Immature natural killer cell (primary cell): ENCODE measurements around the gene TRIM16. TPM values are rescaled to one million over a fixed set of nuclear protein-coding genes. Genes with fewer than 3 reads are reported as not detected.
"Not testable (repeated sequence)": the region's sequence is repeated elsewhere in the genome, so short reads cannot be mapped to it uniquely, and the experiment has no call there.

Experiments
- DNase-seq, 3 donors: peaks; one replicate each; pipeline ENCODE4 v3.0.0; 2022; ENCODE audit warnings: mixed read lengths in 1 of 3
- H3K27ac Mint-ChIP-seq, 6 donors: one replicate each; pipeline ENCODE4 v1.8.0; 2020; ENCODE audit warnings: mixed read lengths in 6 of 6, mild to moderate bottlenecking in 5 of 6, inconsistent platforms in 4 of 6, moderate library complexity in 3 of 6
- H3K27me3 Mint-ChIP-seq, 3 donors: one replicate each; pipeline ENCODE4 v1.8.0; 2020 to 2021; ENCODE audit warnings: low read depth in 3 of 3, mild to moderate bottlenecking in 3 of 3, mixed read lengths in 3 of 3, moderate library complexity in 3 of 3, inconsistent platforms in 1 of 3
- H3K36me3 Mint-ChIP-seq, 3 donors: one replicate each; pipeline ENCODE4 v1.8.0; 2020; ENCODE audit warnings: mixed read lengths in 3 of 3, inconsistent platforms in 2 of 3, mild to moderate bottlenecking in 2 of 3
- H3K4me1 Mint-ChIP-seq, 2 donors: one replicate each; pipeline ENCODE4 v1.8.0; 2020; ENCODE audit warnings: inconsistent platforms in 2 of 2, mild to moderate bottlenecking in 2 of 2, mixed read lengths in 2 of 2, moderate library complexity in 1 of 2
- H3K4me3 Mint-ChIP-seq, 5 donors: one replicate each; pipeline ENCODE4 v1.8.0; 2020; ENCODE audit warnings: mild to moderate bottlenecking in 5 of 5, mixed read lengths in 5 of 5, inconsistent platforms in 3 of 5, moderate library complexity in 3 of 5
- H3K9me3 Mint-ChIP-seq, 6 donors: one replicate each; pipeline ENCODE4 v1.8.0; 2020; ENCODE audit warnings: mild to moderate bottlenecking in 6 of 6, mixed read lengths in 6 of 6, inconsistent platforms in 4 of 6, moderate library complexity in 3 of 6
- polyA plus RNA-seq, 3 donors: library from polyadenylated mRNA; unstranded; fragments of 300-500 nt; fragmentation: Illumina TruSeq; gene quantifications; one replicate each; pipeline ENCODE4 v1.2.3, GENCODE V29; 2021

TRIM16 gene
- polyA plus RNA-seq, 3 donors from 2014 or later, result 1.8 to 5.0 (median 3.1) TPM

DNA sequence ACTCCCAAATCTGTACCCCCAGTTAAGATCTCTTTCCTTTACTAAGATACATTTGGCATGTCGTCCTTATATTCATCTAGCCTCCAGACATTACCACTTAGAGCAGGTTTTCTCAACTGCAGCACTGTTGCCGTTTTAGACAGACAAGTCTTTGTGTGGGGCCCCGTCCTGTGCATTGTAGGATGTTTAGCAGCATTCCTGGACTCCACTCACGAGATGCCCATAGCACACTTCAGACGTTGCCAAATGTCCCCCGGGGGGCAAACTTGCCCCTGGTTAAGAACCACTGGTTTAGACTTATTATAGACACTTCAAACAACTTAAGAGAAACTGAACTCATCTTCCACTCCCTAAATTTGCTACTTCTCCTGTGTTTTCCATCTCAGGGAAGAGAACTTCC lies 8.1 kb downstream of the TRIM16 start:
- H3K27me3 Mint-ChIP-seq, H3K27ac Mint-ChIP-seq, DNase-seq, H3K4me1 Mint-ChIP-seq, H3K4me3 Mint-ChIP-seq, H3K9me3 Mint-ChIP-seq: not testable (repeated sequence)
- peaks cover 9 to 22% (median 9%) of the 10 kb centered on the region in 3 donors for H3K36me3 Mint-ChIP-seq

DNA sequence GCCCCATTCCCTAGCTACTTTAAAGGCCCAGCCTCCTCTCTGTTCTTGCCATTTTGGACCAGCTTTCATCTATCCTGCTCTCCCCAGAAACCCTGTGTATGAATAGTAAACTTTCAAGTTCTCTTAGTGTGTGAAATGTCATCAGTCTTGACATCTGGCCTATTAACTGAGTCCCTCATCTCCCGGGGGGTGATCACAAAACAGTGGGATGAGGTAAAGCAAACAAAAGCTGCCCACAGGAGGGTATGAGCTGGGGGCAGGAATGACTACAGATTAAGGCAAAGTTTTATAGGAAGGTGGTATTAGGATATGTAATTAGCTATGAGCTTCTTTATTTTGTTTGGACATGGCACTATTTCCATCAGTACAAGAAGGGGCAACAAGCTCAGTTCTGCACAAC lies 9.5 kb downstream of the TRIM16 start:
- H3K4me1 Mint-ChIP-seq, DNase-seq, H3K9me3 Mint-ChIP-seq, H3K4me3 Mint-ChIP-seq, H3K27ac Mint-ChIP-seq, H3K27me3 Mint-ChIP-seq: not testable (repeated sequence)
- H3K36me3 Mint-ChIP-seq, result peaks cover 9 to 16% (median 15%) of the 10 kb centered on the region in 3 donors

DNA sequence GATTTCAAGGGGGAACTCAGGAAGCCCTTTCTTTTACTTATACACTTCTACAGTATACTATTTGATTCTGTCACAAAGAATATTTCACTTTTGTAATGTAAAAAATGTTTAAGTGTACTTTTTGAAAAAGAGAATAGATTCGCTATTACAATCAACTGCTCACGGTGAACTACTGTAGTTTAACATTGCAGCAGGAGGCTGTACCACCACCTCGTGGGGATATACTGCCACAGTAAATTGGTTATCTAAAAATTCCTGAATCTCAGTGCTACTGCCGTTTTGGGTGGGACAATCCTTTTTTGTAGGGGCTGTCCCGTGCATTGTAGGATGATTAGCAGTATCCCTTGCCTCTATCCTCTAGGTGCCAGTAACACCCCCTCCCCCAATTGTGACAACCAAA lies 14.6 kb downstream of the TRIM16 start:
- not testable (repeated sequence) for H3K27me3 Mint-ChIP-seq, H3K4me1 Mint-ChIP-seq, DNase-seq, H3K4me3 Mint-ChIP-seq, H3K9me3 Mint-ChIP-seq, H3K27ac Mint-ChIP-seq
- peaks cover 0 to 21% (median 21%) of the 10 kb centered on the region in 3 donors for H3K36me3 Mint-ChIP-seq

DNA sequence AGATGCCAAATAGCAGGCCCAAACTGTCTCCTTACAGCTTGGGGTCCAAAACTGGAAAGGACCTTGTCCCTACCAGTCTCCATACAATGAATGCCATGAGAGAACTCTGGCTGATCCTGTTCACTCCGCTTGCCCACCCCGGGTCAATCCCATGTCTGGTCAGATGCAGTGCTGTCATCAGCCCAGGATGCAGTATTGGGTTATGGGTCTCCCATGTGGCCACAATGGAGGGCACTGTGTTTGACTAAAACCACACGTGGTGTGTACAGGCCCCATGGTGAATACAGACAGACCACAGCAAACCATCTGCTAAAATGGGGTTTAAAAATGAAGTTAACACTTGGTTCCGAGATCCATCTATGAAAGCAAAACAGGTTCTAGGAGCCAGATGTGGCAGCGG lies 20.4 kb downstream of the TRIM16 start:
- Mint-ChIP-seq H3K4me1 (no peaks in the 10 kb centered on the region), H3K27me3 (no peaks in the 10 kb centered on the region), H3K4me3 (no peak overlapping the region), H3K36me3 (peaks cover 0 to 21% (median 18%) of the 10 kb centered on the region in 3 donors), H3K27ac (no peak overlapping the region), H3K9me3 (no peaks in the 10 kb centered on the region)
- no peak for DNase-seq

DNA sequence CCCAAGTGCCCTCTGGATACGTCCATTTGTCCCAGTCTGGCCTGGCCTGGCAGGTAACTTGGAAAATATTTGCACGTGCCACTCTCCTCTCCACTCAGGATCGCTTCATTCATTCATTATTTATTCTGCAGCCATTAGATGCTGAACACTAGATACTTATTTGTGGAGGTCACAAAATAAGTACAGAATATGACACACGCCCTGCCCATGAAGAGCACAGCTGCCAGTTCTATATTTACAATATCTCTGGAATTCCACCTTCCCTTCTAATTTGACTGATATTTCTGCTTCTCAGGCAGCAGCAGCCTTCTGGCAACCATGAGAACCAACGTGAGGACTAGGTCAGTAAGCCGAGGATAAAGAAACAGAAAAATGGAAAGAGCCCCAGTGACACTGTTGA lies 20.9 kb downstream of the TRIM16 start:
- no peaks in the 10 kb centered on the region for H3K9me3 Mint-ChIP-seq
- H3K27ac Mint-ChIP-seq, result no peak overlapping the region
- no peak overlapping the region for H3K4me3 Mint-ChIP-seq
- H3K36me3 Mint-ChIP-seq, result peaks cover 0 to 18% (median 14%) of the 10 kb centered on the region in 3 donors
- no peaks in the 10 kb centered on the region for H3K4me1 Mint-ChIP-seq
- no peaks in the 10 kb centered on the region for H3K27me3 Mint-ChIP-seq
- no peak for DNase-seq

DNA sequence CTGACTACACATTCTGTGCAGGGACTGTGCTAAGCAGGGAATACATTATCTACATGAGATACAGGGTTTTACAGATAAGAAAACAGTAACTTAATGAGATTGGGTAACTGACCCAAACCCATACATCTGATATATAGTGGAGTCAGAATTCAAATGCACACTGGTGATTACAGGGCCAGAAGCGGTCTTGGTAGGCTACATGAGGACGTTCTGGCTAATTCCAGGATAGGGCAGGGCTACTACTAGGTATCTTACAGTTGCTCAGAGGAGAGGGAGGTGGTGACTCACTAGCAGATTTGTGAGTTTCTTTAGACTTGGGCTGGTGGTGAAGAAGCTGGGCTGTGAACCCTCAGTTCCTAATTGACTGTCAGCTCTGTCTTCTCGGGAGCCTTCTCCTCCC lies 21.4 kb downstream of the TRIM16 start:
- H3K4me1 Mint-ChIP-seq, result no peaks in the 10 kb centered on the region
- no peaks in the 10 kb centered on the region for H3K9me3 Mint-ChIP-seq
- no peaks in the 10 kb centered on the region for H3K27me3 Mint-ChIP-seq
- H3K27ac Mint-ChIP-seq, result no peak overlapping the region
- no peak overlapping the region for H3K4me3 Mint-ChIP-seq
- H3K36me3 Mint-ChIP-seq, result peaks cover 0 to 14% (median 10%) of the 10 kb centered on the region in 3 donors
- no peak for DNase-seq

DNA sequence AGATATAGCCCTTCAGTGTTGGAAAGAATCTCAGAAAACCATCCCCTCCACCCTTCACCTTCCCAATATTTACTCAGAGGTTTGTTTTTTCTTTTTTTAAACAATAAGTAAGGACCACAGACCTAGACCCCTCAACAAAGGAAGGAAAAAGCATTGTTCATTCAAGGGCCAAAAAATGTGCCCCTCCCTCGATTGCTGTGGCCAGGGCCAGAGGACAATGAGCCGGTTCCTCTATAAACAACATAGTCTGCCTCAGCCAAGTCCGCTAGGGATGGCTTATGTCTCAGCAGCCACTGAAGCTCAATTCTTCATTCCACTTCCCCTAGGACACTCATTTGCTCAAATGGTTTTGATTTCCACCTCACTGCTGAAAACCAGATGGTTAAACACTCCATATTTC lies 24.0 kb downstream of the TRIM16 start:
- no peak overlapping the region for H3K4me3 Mint-ChIP-seq
- no peak overlapping the region for H3K27ac Mint-ChIP-seq
- H3K36me3 Mint-ChIP-seq, result peaks cover 3 to 14% (median 5%) of the 10 kb centered on the region in 3 donors
- peaks cover 0 to 2% (median 2%) of the 10 kb centered on the region in 3 donors for H3K27me3 Mint-ChIP-seq
- no peaks in the 10 kb centered on the region for H3K4me1 Mint-ChIP-seq
- H3K9me3 Mint-ChIP-seq, result no peaks in the 10 kb centered on the region
- no peak for DNase-seq

DNA sequence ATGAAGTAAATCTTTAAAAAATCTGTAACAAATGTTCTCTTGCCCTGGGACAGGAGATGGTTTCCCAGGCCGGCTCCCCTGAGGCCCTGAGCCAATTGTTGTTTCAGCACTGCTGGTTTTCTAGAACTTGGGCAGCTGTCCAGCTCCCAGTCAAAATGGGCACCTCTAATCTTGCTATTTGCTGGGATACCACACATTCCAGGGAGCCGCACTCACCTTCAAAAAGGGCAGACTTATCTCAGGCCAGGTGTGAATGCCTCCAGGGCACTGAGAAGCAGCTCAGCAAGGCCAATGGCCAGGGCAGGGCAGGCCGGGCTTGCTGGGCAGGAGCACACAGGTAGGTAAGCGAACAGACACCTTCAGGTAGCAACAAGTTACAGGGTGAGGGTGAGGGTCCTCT lies 24.4 kb downstream of the TRIM16 start:
- H3K4me1 Mint-ChIP-seq, result no peaks in the 10 kb centered on the region
- no peak overlapping the region for H3K4me3 Mint-ChIP-seq
- H3K27me3 Mint-ChIP-seq, result peaks cover 0 to 2% (median 2%) of the 10 kb centered on the region in 3 donors
- DNase-seq, result no peak
- no peaks in the 10 kb centered on the region for H3K9me3 Mint-ChIP-seq
- peaks cover 3 to 14% (median 5%) of the 10 kb centered on the region in 3 donors for H3K36me3 Mint-ChIP-seq
- no peak overlapping the region for H3K27ac Mint-ChIP-seq

DNA sequence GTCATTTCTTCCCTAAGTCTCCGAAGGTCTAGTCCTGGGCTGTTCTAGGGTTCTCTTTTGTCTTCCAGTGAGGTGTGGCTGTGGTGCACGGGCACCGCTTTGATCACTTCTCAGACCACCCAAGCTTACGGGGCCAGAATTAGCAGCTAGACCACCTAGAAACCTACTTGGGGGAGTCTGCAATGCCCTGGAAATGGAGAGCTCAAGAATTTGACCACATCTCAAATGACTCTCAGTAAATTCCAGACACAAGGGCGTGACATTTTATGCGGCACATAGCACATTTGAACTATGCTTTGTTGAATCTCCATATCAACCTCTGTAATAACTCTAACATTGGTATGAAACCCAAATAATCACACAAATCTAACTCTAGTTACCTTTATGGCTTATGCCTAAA lies 24.9 kb downstream of the TRIM16 start:
- peaks cover 0 to 2% (median 2%) of the 10 kb centered on the region in 3 donors for H3K27me3 Mint-ChIP-seq
- no peak overlapping the region for H3K4me3 Mint-ChIP-seq
- H3K4me1 Mint-ChIP-seq, result no peaks in the 10 kb centered on the region
- no peak overlapping the region for H3K27ac Mint-ChIP-seq
- no peak for DNase-seq
- H3K36me3 Mint-ChIP-seq, result peaks cover 3 to 11% (median 9%) of the 10 kb centered on the region in 3 donors
- H3K9me3 Mint-ChIP-seq, result no peaks in the 10 kb centered on the region

DNA sequence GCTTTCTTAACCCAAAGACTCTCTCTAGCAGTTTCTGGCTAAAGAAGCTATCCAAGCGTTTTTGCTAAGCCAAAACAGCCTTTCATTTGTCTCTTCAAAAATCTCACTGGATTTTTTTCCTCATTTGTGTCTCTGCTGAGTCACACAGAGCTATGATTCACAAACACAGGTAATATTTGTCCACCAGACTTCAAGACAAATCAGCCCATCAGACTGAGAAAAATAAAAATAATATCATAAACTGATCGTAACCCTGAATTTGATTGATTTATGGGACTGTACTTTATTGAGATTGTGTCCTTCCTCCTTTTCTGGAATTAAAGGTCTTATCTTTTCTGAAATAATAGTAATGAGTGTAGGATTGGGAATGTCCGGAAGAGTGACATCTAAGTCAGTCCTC lies 25.8 kb downstream of the TRIM16 start:
- no peak overlapping the region for H3K4me3 Mint-ChIP-seq
- no peaks in the 10 kb centered on the region for H3K4me1 Mint-ChIP-seq
- peaks cover 3 to 5% (median 4%) of the 10 kb centered on the region in 3 donors for H3K36me3 Mint-ChIP-seq
- peaks cover 0 to 2% (median 2%) of the 10 kb centered on the region in 3 donors for H3K27me3 Mint-ChIP-seq
- H3K9me3 Mint-ChIP-seq, result no peaks in the 10 kb centered on the region
- no peak overlapping the region for H3K27ac Mint-ChIP-seq
- no peak for DNase-seq

DNA sequence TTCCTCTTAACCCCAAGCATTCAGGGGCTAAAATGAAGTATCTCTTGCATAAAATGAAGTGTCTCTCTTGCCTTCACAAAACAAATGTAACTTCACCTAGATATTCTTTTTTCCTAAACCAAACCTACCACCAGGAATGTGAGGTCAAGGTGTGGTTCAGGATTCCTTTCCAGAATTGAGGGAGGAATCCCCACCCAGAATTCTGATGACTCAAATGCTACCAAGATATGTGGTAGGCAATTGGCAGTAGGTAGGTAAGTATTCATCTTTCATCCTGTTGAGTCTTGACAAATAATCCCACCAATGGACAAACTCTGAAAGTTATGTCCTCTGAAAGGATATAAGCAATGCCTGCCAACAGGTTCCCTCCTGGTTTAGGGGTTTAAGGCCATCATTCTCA lies 26.2 kb downstream of the TRIM16 start:
- Mint-ChIP-seq H3K27ac (no peak overlapping the region), H3K27me3 (peaks cover 0 to 2% (median 2%) of the 10 kb centered on the region in 3 donors), H3K36me3 (peaks cover 3 to 5% (median 4%) of the 10 kb centered on the region in 3 donors), H3K9me3 (no peaks in the 10 kb centered on the region), H3K4me3 (no peak overlapping the region), H3K4me1 (no peaks in the 10 kb centered on the region)
- no peak for DNase-seq

DNA sequence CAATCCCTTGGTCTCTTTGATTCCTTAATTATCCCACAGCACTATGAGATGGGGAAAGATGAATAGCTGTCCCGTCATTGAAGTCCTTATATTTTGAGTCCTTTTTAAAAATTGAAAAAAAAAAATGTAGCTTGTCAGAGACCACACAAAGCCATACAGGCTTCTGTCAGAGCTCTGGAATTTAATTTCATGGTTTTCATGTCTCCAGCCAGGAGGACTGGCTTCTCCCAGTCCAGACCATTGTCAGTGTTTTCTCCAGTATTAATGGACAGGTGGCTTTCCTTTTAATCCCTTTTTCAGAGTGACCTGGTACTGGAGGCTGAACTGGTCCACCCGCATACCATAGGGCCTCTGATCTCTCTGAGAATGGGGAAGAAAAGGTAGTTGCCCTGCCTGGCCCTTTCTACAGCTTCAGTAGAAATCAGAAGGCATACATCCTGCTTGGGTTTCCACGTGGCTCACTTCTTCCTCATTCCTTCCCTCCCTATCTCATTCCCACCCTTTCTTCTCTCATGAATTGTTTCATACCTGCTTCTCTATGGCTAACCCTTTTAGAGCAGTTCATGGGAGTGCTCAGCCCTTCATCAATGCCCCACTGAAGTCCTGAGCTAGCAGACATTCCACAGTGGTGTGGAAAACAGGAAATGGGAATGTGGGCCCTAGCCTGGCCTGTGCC lies 29.1 kb downstream of the TRIM16 start:
- DNase-seq, result no peak
- peaks cover 3 to 5% (median 4%) of the 10 kb centered on the region in 3 donors for H3K36me3 Mint-ChIP-seq
- H3K9me3 Mint-ChIP-seq, result no peaks in the 10 kb centered on the region
- peaks cover 0 to 4% (median 2%) of the 10 kb centered on the region in 3 donors for H3K27me3 Mint-ChIP-seq
- no peak overlapping the region for H3K27ac Mint-ChIP-seq
- H3K4me1 Mint-ChIP-seq, result peaks cover 0 to 8% of the 10 kb centered on the region in 2 donors
- no peak overlapping the region for H3K4me3 Mint-ChIP-seq

DNA sequence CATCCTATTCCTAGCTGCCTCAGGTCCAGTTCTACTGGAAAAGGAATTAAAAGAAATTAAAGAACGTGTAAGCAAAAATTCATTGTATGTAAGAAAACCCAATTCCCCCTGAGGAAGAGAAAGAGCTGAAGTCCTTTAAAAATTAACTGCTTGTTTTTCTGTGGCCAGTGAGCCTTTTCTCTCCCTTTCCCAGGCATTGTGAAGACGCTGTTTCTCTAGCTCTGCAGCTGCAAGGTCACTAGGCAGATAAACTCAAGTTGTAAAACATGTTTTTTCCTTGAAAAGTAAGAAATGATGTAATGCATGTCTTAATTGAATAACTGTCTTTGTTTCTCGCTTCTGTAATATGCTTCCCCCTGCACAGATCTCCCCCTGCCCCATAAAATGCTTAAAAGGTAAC lies 29.7 kb downstream of the TRIM16 start:
- not testable (repeated sequence) for H3K36me3 Mint-ChIP-seq, H3K27me3 Mint-ChIP-seq, H3K4me3 Mint-ChIP-seq, H3K9me3 Mint-ChIP-seq, H3K4me1 Mint-ChIP-seq, H3K27ac Mint-ChIP-seq, DNase-seq

DNA sequence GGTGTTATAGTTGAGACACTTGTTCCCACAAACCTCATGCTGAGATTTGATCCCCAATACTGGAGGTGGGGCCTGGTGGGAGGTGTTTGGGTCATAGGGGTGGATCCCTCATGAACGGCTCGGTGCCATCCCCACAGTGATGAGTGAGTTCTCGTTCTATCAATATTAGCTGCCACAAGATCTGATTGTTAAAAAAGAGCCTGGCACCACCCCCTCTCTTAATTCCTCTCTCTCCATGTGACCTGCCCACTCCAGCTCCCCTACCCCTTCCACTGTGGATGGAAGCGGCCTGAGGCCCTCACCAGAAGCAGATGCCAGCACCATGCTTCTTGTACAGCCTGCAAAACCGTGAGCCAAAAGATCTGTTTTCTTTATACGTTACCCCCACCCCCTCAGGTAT lies 31.2 kb downstream of the TRIM16 start:
- Mint-ChIP-seq H3K27ac (peak overlapping the region in 1 of 6 donors; percentile 31), H3K36me3 (peaks cover 3 to 5% (median 4%) of the 10 kb centered on the region in 3 donors), H3K4me3 (no peak overlapping the region), H3K4me1 (peaks cover 0 to 8% of the 10 kb centered on the region in 2 donors), H3K9me3 (no peaks in the 10 kb centered on the region), H3K27me3 (peaks cover 0 to 4% (median 2%) of the 10 kb centered on the region in 3 donors)
- DNase-seq, result no peak

DNA sequence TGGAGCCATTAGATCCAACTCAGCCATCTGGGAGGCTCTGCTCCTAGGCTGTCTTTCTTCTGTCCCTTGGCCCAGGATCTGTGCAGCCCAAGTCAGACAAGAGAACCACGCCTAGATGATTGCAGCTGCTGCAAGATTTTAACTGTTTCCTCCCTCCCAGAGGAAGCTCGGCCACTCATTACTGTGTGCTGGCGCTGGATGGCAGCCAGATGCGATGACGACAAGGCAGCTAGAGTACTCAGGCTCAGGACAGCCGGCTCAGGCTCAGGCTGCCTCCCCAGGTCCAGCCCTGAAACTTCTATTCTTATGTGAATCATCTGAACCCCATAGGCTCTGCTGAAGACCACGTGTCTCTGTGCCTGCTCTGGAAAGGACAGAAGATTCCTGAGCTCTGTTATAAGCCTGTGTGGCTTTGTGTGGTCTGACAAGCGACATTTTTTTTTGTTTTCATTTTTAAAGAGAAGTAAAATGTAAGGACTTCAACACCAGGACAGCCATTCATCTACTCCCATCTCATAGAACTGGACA lies 32.5 kb downstream of the TRIM16 start:
- Mint-ChIP-seq H3K27ac (peak overlapping the region in 1 of 6 donors; percentile 53), H3K4me3 (peak overlapping the region in 1 of 5 donors; percentile 35), H3K36me3 (peaks cover 0 to 4% (median 3%) of the 10 kb centered on the region in 3 donors), H3K9me3 (no peaks in the 10 kb centered on the region), H3K27me3 (peaks cover 0 to 4% (median 2%) of the 10 kb centered on the region in 3 donors), H3K4me1 (peaks cover 0 to 8% of the 10 kb centered on the region in 2 donors)
- DNase-seq, result no peak
